Activated CD4-positive, CD25-positive, alpha-beta regulatory T cell (primary cell): Measurements from ENCODE around the gene GALNT5.

Experiments
- DNase-seq, 4 experiments: peaks; one replicate each; lab custom pipeline; 2025; lab: John Stamatoyannopoulos, UW

The GALNT5 gene

DNA sequence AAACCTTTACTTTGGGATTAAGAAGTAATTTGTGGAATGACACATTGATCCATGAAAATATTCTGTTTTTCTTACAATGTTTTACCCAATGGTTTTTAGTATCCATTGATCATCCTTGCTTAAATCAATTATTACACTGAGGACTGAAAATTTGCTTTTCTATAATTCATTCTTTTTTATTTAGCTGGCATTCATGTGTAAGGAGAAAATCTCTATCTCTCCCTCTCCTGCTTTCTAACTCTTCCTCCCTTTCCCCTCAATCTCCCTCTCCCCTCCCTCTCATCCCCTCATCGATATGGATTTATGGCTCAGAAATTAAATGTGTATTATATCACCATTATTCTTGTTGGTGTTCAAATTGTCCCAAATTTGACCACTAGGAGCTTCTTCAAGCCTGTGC, 29.7 kb downstream of the GALNT5 start:
- DNase-seq: no peak

- no peak for DNase-seq
Observed at GRCh38 chr2:157290525-157290924, 33.0 kb downstream of the GALNT5 start.

DNA sequence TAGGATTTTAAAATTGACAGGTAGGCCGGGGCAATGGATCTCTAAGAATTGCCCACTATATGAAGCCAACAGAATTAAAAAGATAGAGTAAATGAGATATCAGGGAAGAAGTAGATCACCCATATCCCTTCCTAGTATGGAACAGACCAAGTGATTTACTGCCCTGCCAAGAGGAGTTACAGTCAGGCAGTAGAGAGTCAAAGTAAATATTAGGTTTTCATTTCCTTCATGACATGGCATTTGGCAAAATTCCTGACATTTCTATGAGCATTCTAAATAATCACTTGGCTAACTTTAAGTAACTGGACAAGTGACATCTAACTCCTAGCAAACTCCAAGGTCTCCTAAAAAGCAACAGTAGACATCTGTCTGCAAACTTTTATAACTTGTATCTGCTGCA, 33.5 kb downstream of the GALNT5 start:
- DNase-seq: no peak

GRCh38 chr2:157292853-157293252, 35.3 kb downstream of the GALNT5 start:
- DNase-seq: no peak

GRCh38 chr2:157296490-157296889, 39.0 kb downstream of the GALNT5 start:
- no peak for DNase-seq

- no peak for DNase-seq
Observed at GRCh38 chr2:157296958-157297357, 39.5 kb downstream of the GALNT5 start.

DNA sequence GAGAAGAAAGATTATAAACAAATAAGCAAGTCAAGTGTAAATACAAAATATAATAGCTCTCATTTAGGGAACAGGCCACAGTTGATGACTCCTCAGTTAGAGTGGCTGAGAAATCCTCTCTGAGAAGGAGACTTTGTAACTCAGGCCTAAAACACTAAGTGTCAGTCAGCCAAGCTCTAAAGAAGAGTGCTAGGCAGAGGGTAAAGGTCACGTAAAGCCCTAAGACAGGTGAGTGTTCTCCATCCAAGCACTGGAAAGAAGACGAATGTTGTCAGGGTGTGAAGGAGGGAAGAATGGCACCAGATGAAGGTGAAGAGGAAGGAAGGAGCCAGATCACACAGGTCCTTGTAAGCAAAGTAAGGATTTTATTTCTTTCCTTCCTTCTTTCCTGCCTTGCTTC, 43.8 kb downstream of the GALNT5 start:
- DNase-seq: no peak

- no peak for DNase-seq
Observed at GRCh38 chr2:157302492-157303099, 45.1 kb downstream of the GALNT5 start.

DNA sequence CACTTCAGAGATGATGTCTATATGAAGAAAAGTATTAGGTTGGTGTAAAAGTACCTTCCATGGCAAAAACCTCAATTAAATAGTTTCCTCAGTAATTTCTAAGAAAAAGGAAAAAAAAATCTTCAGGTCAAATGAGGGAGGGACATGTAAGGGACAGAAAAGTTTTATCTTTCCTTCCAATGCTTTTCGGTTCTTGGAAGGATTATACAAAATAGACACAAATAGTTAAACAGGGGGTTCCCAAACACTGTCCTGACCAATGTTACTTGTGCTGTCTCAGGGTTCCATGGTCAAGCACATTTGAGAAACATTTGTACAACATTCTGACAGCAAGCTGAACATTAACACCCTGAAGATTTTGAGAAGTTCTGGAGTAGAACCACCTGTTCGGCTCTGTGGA, 46.1 kb downstream of the GALNT5 start:
- no peak for DNase-seq

DNA sequence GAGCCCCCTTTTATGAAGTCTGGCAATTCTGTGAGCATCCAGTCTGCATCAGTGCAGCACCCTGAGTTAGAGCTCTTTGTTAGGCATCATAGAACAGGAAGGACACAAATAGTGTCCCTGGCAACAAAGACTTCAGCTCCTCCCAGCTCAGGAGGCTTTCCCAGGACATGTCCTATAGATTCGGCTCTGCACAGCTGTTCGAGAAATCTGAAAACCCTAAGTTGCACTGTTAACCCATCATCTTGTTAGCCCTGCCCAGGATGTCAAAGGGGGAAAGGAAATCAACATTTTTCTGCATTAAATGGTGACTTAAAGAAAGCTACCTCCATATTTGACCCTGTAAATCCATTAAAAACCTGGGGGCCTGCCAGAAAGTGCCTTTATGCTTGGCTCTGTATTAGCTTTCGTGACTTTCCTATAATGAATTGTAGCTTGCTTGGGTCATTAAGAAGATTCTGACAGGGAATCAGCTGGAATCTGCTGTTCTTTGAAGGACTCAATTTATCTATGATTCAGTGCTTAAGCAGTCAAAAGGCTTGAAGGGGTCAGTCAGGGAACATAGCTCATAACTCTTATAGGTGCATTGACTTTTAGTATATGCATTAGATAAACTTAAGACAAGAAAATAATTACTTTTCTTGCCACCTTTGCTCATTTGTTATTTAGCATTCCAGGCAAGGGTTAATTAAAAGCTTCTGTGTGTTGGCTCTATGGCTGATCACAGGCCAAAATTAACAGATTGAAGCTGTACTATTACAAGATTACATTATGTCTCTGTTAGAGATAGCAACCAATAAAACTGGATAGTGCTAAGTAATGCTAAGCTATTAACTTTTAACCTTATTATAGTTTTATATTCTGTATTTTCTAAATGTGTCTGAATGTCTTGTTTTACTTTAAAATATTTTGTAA, 47.6 kb downstream of the GALNT5 start:
- DNase-seq: no peak

GRCh38 chr2:157305723-157306110, 48.2 kb downstream of the GALNT5 start:
- no peak for DNase-seq

GRCh38 chr2:157307021-157307420, 49.5 kb downstream of the GALNT5 start:
- DNase-seq: no peak

DNA sequence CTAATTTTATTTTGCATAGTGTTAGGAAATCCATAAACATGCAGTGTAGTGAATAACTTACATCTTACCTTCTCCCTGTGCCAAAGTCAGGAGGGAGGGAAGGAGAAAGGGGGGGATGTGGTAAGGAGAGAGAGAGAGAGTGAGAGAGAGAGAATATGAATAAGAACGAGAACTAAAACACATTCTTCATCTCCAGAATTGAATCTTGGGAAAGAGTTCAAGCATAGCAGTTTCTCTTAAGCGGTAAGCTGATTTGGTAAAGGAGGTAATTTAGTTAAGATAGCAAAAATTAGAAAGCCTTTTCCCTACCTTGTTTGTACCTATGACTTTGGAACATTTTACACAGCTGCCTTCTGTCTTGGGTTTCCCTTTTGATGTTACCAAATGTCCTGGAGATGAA, 52.4 kb downstream of the GALNT5 start:
- no peak for DNase-seq

- no peak for DNase-seq
Observed at GRCh38 chr2:157311706-157312105, 54.2 kb downstream of the GALNT5 start.

DNA sequence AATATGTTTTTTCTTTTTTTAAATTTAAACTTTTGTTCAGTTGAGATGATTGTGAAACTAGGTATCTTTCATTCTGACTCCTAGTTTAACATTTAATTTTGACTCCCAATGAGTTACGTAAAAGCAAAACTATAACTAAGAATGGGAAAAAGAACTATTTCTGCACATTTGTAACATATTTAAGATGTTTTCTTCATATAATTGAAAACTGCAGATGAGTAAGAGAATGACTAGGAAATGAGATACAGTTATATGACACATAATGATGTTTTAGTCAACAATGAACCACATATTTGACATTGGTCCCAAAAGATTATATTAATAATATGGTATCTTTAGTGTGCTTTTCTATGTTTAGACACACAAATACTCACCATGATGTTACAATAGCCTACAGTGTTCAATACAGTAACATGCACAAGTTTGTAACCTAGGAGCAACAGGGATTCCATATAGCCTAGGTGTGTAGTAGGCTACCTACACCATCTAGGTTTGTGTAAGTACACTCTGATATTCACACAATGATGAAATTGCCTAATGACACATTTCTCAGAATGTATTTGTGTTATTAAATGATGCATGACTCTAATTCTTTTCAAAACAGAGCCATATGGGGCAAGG, 55.5 kb downstream of the GALNT5 start:
- DNase-seq: no peak

DNA sequence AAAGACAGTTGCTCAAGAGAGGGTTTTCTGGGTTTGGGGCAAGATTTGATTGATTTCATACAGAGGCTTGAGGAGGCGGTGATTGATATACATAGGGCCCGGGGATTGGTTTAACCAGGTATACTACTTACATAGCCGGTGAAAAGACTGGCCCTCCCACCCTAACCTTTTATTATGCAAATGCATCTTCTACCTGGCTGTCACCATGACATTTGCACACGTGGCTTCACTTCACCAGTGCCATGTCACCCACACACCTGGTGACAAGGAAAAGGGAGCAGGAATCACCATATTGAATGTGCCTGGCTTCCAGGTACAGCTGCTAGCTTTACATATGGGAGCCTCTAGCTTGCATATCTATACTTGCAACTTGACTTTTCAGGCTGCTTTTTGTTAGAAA, 58.4 kb downstream of the GALNT5 start:
- no peak for DNase-seq

DNA sequence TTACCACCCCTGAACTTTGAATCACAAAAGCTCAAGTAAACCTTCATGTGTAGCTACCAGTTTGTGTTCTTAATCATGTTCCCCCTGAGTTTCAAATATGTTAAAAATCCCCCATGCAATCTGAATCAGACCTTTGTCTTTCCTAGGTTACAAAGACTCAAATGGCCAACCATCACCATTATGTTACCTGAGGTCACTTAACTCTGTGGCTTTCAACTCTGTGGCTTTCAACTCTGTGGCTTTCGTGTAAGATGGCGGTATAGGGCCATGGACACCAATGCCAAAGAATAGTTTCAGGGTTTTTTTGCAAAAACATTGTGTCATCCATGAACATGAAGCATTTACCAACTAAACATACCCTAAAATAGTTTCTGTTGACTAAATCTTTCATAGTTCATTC, 61.4 kb downstream of the GALNT5 start:
- no peak for DNase-seq

- DNase-seq: no peak
Observed at GRCh38 chr2:157319795-157320194, 62.3 kb downstream of the GALNT5 start.

DNA sequence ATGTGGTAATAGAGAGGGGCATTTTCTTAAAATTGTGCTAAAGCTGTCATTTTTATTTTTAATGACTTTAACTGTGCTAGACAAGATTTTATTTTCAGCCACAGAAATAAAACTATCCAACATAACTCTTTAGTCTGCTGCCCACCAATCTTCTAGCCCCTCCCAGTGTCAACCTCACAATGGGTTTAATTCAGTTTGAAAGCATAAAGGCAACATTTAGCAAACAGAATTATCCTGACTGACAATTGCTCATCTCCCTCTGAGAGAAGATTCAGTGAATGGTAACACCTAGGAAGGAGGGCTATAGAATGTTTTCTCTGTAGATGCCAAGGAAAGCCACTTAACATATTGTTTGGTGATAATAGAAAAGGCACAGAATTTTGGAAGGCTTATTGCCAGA, 62.9 kb downstream of the GALNT5 start:
- no peak for DNase-seq

- no peak for DNase-seq
Observed at GRCh38 chr2:157321466-157321865, 64.0 kb downstream of the GALNT5 start.

DNA sequence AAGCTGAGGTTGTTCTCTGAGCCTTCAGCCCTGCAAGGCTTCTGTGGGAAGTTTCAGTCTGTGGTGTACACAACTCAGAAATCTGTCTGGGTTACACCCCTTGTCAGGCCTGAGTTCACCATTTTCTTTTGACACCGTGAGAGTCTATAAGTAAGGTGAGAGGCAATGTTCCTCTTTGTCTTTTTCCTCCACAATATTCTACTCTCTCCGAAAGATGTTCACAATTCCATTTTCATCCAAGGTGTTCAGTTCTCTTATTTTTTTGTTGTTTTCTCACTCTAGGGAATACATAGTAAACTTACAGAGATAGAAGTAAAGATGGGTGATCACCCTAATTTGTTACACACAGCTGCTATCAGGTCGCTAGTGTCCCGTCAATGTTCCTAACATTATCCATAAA, 64.9 kb downstream of the GALNT5 start:
- no peak for DNase-seq

GRCh38 chr2:157324331-157324843, 66.9 kb downstream of the GALNT5 start:
- no peak for DNase-seq

DNA sequence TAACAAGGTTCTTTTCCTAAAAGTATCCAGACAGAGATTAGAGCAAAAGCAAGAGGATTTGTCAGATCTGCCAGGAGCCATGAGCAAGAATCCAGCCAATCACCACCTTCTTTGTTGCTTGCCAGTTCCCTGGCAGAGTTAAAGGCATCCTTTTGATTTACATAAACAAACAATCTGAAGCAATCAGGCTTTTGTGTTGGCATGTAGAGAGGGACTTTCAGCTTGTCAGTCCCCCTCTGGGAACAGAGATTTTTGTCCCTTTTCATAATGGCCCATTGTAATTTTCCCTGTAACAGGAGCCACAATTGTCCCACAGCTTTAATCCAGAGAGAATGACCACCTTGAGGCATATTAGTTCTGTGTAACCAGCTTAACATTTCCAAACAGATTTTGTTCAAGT, 68.3 kb downstream of the GALNT5 start, which contains the start of gene ERMN:
Gene ERMN (minus strand): TSS at position 39 of the 400 bp plus-strand sequence. CDS start 182 bp downstream, outside the sequence.
- no peak for DNase-seq
